GM19455 (cell line): Measurements from ENCODE around the gene ARID3A.

Experiments
- ATAC-seq: cut with Tn5 transposase; IDR thresholded peaks from one replicate; pipeline ENCODE4 v1.9.1; 2021; ENCODE audit not compliant: unreplicated experiment

The ARID3A gene

GRCh38 chr19:911197-912033 lies 14.4 kb upstream of the ARID3A start:
- no peak for ATAC-seq

GRCh38 chr19:912181-913079 lies 13.4 kb upstream of the ARID3A start:
- ATAC-seq: no peak

- peak; percentile 53 for ATAC-seq
Measured at GRCh38 chr19:913080-913748, 12.6 kb upstream of the ARID3A start, which contains the start of gene R3HDM4. TSS of gene R3HDM4 (minus strand) at chr19:913219. CDS start at chr19:913157, 62 bp downstream.

- ATAC-seq: no peak
Measured at GRCh38 chr19:916645-917322, 9.1 kb upstream of the ARID3A start.

GRCh38 chr19:917323-918151 lies 8.3 kb upstream of the ARID3A start, which contains the start of gene KISS1R:
TSS of gene KISS1R (plus strand) at chr19:917333. CDS start at chr19:917503, 170 bp downstream.
- ATAC-seq: no peak

- no peak for ATAC-seq
Measured at GRCh38 chr19:918152-918437, 7.7 kb upstream of the ARID3A start.

GRCh38 chr19:918481-919198 lies 7.2 kb upstream of the ARID3A start:
- ATAC-seq: no peak

GRCh38 chr19:919199-920050 lies 6.4 kb upstream of the ARID3A start:
- ATAC-seq: no peak

GRCh38 chr19:920051-920864 lies 5.6 kb upstream of the ARID3A start:
- ATAC-seq: no peak

GRCh38 chr19:924553-925086 lies 1.2 kb upstream of the ARID3A start:
- peak; percentile 0 for ATAC-seq

GRCh38 chr19:925087-925525 lies 729 bp upstream of the ARID3A start:
- peak; percentile 37 for ATAC-seq

- no peak for ATAC-seq
Measured at GRCh38 chr19:926323-926588, 421 bp downstream of the ARID3A start.

- ATAC-seq: no peak
Measured at GRCh38 chr19:926589-927350, 935 bp downstream of the ARID3A start.

- no peak for ATAC-seq
Measured at GRCh38 chr19:927351-927779, 1.5 kb downstream of the ARID3A start.

GRCh38 chr19:927780-928401 lies 2.1 kb downstream of the ARID3A start:
- no peak for ATAC-seq

GRCh38 chr19:928471-929202 lies 2.8 kb downstream of the ARID3A start:
- ATAC-seq: no peak
